Mesenchymal stem cell (in vitro differentiated cells and primary cell): ENCODE results near the gene AKAP6.
"Not testable (repeated sequence)": the region's sequence is repeated elsewhere in the genome, so short reads cannot be mapped to it uniquely, and the experiment has no call there.

Source experiments
- DNase-seq: peaks from one replicate; pipeline ENCODE4 v3.0.0-alpha.2; 2013
- H2AFZ ChIP-seq: one replicate; pipeline ENCODE4 v1.6.1; 2013; ENCODE audit warnings: low read depth, mild to moderate bottlenecking, control low read depth, inconsistent platforms, low read length, moderate library complexity
- H2AK5ac ChIP-seq: 2 replicates; pipeline ENCODE4 v1.6.1; 2013; ENCODE audit warnings: low read length, moderate library complexity, mild to moderate bottlenecking, inconsistent platforms; ENCODE audit not compliant: severe bottlenecking
- H2BK120ac ChIP-seq: one replicate; pipeline ENCODE4 v1.6.1; 2013; ENCODE audit warnings: low read depth, mild to moderate bottlenecking, inconsistent platforms, low read length, moderate library complexity
- H2BK12ac ChIP-seq, 2 experiments: one replicate each; pipeline ENCODE4 v1.6.1; 2013; ENCODE audit warnings: inconsistent platforms in 2 of 2, low read length in 2 of 2, mild to moderate bottlenecking in 2 of 2, moderate library complexity in 2 of 2, control low read depth in 1 of 2
- H2BK15ac ChIP-seq: one replicate; pipeline ENCODE4 v1.6.1; 2013; ENCODE audit warnings: mild to moderate bottlenecking, low read depth, inconsistent platforms; ENCODE audit not compliant: poor library complexity, severe bottlenecking
- H2BK5ac ChIP-seq: 2 replicates; pipeline ENCODE4 v1.6.1; 2013; ENCODE audit warnings: low read depth, mild to moderate bottlenecking, low read length, control low read depth, inconsistent platforms; ENCODE audit not compliant: poor library complexity, severe bottlenecking
- H3K14ac ChIP-seq, 2 experiments: one replicate each; pipeline ENCODE4 v1.6.1; 2013; ENCODE audit warnings: inconsistent platforms in 2 of 2, low read length in 2 of 2, control low read depth in 1 of 2, mild to moderate bottlenecking in 1 of 2, moderate library complexity in 1 of 2
- H3K18ac ChIP-seq, 2 experiments: one replicate each; pipeline ENCODE4 v1.6.1; 2013; ENCODE audit warnings: inconsistent platforms in 2 of 2, low read length in 2 of 2, control low read depth in 1 of 2, low read depth in 1 of 2, mild to moderate bottlenecking in 1 of 2
- H3K23ac ChIP-seq, 2 experiments: one replicate each; pipeline ENCODE4 v1.6.1; 2013; ENCODE audit warnings: inconsistent platforms in 2 of 2, low read length in 2 of 2, mild to moderate bottlenecking in 2 of 2, moderate library complexity in 2 of 2, control low read depth in 1 of 2
- H3K27ac ChIP-seq: 2 replicates; pipeline ENCODE4 v1.5.1; 2013; ENCODE audit warnings: mild to moderate bottlenecking, moderate library complexity, low read length, control low read depth, inconsistent platforms; ENCODE audit not compliant: poor library complexity, severe bottlenecking
- H3K27me3 ChIP-seq, 2 experiments: 2 replicates each; pipeline versions ENCODE4 v1.6.1 to v1.7.0; 2013; ENCODE audit warnings: low read length in 2 of 2, mild to moderate bottlenecking in 2 of 2, moderate library complexity in 2 of 2, control low read depth in 1 of 2, inconsistent platforms in 1 of 2; ENCODE audit not compliant: control insufficient read depth in 1 of 2, insufficient read depth in 1 of 2
- H3K36me3 ChIP-seq, 2 experiments: 2 replicates each; pipeline versions ENCODE4 v1.6.1 to v1.7.0; 2013; ENCODE audit warnings: low read length in 2 of 2, control low read depth in 1 of 2, inconsistent platforms in 1 of 2, low read depth in 1 of 2, mild to moderate bottlenecking in 1 of 2; ENCODE audit not compliant: insufficient read depth in 2 of 2, control insufficient read depth in 1 of 2
- H3K4ac ChIP-seq, 2 experiments: one replicate each; pipeline ENCODE4 v1.6.1; 2013; ENCODE audit warnings: inconsistent platforms in 2 of 2, low read length in 2 of 2, mild to moderate bottlenecking in 2 of 2, moderate library complexity in 2 of 2, control low read depth in 1 of 2, low read depth in 1 of 2
- H3K4me1 ChIP-seq: 2 replicates; pipeline ENCODE4 v1.6.1; 2013; ENCODE audit warnings: low read depth, low read length, control low read depth; ENCODE audit not compliant: control insufficient read depth, insufficient read depth
- H3K4me2 ChIP-seq: 2 replicates; pipeline ENCODE4 v1.6.1; 2013; ENCODE audit warnings: low read length, mild to moderate bottlenecking, inconsistent platforms; ENCODE audit not compliant: poor library complexity, severe bottlenecking
- H3K4me3 ChIP-seq, 2 experiments: 2 replicates each; pipeline versions ENCODE4 v1.5.1 to v1.7.0; 2013; ENCODE audit warnings: low read length in 2 of 2, mild to moderate bottlenecking in 2 of 2, control low read depth in 1 of 2, low read depth in 1 of 2; ENCODE audit not compliant: insufficient read depth in 1 of 2
- H3K79me1 ChIP-seq: replicated peaks from 2 replicates; pipeline ENCODE4 v1.6.1; 2013; ENCODE audit warnings: mild to moderate bottlenecking, control low read depth, low read length, inconsistent platforms; ENCODE audit not compliant: poor library complexity, severe bottlenecking
- H3K9ac ChIP-seq: 2 replicates; pipeline ENCODE4 v1.7.0; 2013; ENCODE audit warnings: mild to moderate bottlenecking, low read length, moderate library complexity
- H3K9me3 ChIP-seq: 2 replicates; pipeline ENCODE4 v1.7.0; 2013; ENCODE audit warnings: mild to moderate bottlenecking, low read length; ENCODE audit not compliant: control insufficient read depth
- H4K8ac ChIP-seq: one replicate; pipeline ENCODE4 v1.6.1; 2013; ENCODE audit warnings: inconsistent platforms, mild to moderate bottlenecking, low read length, moderate library complexity
- H4K91ac ChIP-seq: one replicate; pipeline ENCODE4 v1.6.1; 2013; ENCODE audit warnings: mild to moderate bottlenecking, low read length, inconsistent platforms
- WGBS: methylation state at CpG from one replicate; pipeline ENCODE4 v1.1.7; 2013; ENCODE audit warnings: mixed read lengths; 5-methylcytosine and 5-hydroxymethylcytosine counted together

AKAP6 gene

DNA sequence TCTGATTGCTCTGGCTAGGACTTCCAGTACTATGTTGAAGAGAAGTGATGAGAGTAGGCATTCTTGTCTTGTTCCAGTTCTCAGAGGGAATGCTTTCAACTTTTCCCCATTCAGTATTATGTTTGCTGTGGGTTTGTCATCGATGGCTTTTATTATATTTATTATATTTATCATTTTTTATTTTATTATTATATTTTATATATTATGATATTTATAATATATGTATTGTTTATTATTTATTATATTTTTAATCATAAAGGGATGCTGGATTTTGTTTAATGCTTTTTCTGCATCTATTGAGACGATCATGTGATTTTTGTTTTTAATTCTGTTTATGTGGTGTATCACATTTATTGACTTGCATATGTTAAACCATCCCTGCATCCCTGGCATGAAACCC lies 58.2 kb downstream of the AKAP6 start:
- not testable (repeated sequence) for H3K23ac ChIP-seq, H2AFZ ChIP-seq, H2BK15ac ChIP-seq, H3K4me3 ChIP-seq, H3K9ac ChIP-seq, H2BK5ac ChIP-seq, H3K4me2 ChIP-seq, H3K36me3 ChIP-seq, H3K4ac ChIP-seq, H2AK5ac ChIP-seq, H2BK120ac ChIP-seq, H3K27ac ChIP-seq, H3K79me1 ChIP-seq, H2BK12ac ChIP-seq, H3K4me1 ChIP-seq, H3K18ac ChIP-seq, H4K91ac ChIP-seq, H4K8ac ChIP-seq, H3K14ac ChIP-seq, DNase-seq
- peaks cover 24% of the 10 kb centered on the region for H3K9me3 ChIP-seq
- 100% methylated on average over 1 of the region's 2 CpGs for WGBS
- peaks cover 0 to 13% of the 10 kb centered on the region in 2 experiments for H3K27me3 ChIP-seq

DNA sequence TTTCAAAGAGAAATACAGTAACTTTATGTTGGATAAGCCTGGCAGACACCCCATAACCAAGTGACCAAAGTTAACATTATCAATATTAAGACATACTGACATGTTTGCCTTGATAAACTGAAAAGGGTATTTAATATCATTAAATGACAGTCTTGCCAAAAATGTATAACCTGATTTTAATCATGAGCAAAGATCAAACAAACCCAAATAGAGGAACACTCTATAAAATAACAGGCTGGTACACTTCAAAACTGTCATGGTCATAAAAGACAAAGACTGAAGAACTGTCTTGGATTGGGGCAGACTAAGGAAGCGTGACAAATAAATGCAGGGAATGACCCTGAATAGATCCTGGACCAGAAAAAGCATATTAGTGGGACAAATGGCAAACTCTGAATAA lies 64.0 kb downstream of the AKAP6 start:
- Histone ChIP-seq H2AFZ (no peak overlapping the region), H2BK12ac (no peak overlapping the region), H3K23ac (no peak overlapping the region), H3K18ac (no peak overlapping the region), H4K8ac (no peak overlapping the region), H3K4me3 (no peak overlapping the region), H3K4me1 (peaks cover 2% of the 10 kb centered on the region), H3K79me1 (no peaks in the 10 kb centered on the region), H3K9me3 (peaks cover 27% of the 10 kb centered on the region), H3K14ac (no peak overlapping the region), H4K91ac (no peak overlapping the region), H2BK5ac (no peak overlapping the region), H3K4me2 (no peak overlapping the region), H3K27ac (no peak overlapping the region), H2BK15ac (no peak overlapping the region), H2BK120ac (no peak overlapping the region), H3K9ac (no peak overlapping the region), H2AK5ac (no peak overlapping the region), H3K36me3 (no peaks in the 10 kb centered on the region), H3K27me3 (peaks cover 0 to 49% of the 10 kb centered on the region in 2 experiments), H3K4ac (no peak overlapping the region)
- no peak for DNase-seq
- WGBS = 89% methylated on average over 1 of the region's 1 CpG

DNA sequence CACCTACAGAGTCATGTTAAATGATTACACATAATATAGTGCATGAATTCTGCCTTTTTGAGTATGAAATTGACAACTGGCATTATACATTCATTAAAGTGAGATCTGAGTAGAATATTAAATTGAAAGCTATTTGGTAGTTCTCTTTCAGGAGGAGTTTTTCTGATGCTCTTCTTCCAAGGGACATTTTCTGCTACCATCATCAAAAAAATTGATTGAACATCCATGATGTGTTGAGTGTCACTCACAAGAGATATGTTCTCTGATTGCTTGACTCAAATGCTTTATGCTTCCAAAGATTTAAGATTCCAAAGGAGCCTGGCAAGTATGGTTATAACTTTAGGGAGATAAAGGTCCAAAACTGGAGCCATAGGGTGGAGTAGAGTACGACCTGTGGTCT lies 64.9 kb downstream of the AKAP6 start:
- H3K23ac ChIP-seq = no peak overlapping the region
- H3K27me3 ChIP-seq = peaks cover 0 to 49% of the 10 kb centered on the region in 2 experiments
- H3K18ac ChIP-seq = no peak overlapping the region
- H4K8ac ChIP-seq = no peak overlapping the region
- H2BK5ac ChIP-seq = no peak overlapping the region
- no peak overlapping the region for H3K4ac ChIP-seq
- no peak overlapping the region for H2AK5ac ChIP-seq
- H3K27ac ChIP-seq = no peak overlapping the region
- no peak for DNase-seq
- no peak overlapping the region for H4K91ac ChIP-seq
- H2BK120ac ChIP-seq = no peak overlapping the region
- no peak overlapping the region for H3K4me2 ChIP-seq
- H2AFZ ChIP-seq = no peak overlapping the region
- peaks cover 24% of the 10 kb centered on the region for H3K9me3 ChIP-seq
- no peak overlapping the region for H3K4me3 ChIP-seq
- no peak overlapping the region for H3K14ac ChIP-seq
- no peak overlapping the region for H2BK15ac ChIP-seq
- WGBS = 82% methylated on average over 1 of the region's 1 CpG
- H3K9ac ChIP-seq = no peak overlapping the region
- H3K79me1 ChIP-seq = no peaks in the 10 kb centered on the region
- H2BK12ac ChIP-seq = no peak overlapping the region
- H3K4me1 ChIP-seq = peaks cover 2% of the 10 kb centered on the region
- H3K36me3 ChIP-seq = no peaks in the 10 kb centered on the region

DNA sequence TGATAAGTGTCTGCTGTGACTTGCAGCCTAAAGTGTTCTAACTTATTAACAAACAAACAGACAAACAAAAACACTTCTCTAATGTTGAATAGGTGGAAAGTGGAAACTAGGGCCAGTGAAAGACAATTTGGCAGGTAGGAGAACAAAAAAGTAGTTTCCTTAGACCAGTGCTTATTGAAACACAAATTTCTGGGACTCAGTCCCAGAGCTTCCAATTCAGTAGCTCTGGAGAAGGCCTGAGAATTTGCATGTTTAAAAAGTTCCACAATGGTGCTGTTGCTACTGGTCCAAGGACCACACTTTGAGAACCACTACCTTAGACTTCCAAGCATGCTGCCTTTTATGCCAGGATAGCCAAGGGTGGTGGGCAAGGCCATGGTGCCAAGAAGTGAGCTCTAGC lies 67.8 kb downstream of the AKAP6 start:
- no peak overlapping the region for H2BK15ac ChIP-seq
- H2BK120ac ChIP-seq = no peak overlapping the region

More for the DNA sequence above, 67.8 kb downstream of the AKAP6 start:
- Histone ChIP-seq H2AFZ (no peak overlapping the region), H3K79me1 (no peaks in the 10 kb centered on the region), H3K4ac (no peak overlapping the region), H3K9ac (no peak overlapping the region), H3K36me3 (no peaks in the 10 kb centered on the region), H3K23ac (no peak overlapping the region), H3K14ac (no peak overlapping the region), H3K4me3 (no peak overlapping the region), H3K4me2 (no peak overlapping the region), H2BK12ac (peak overlapping the region in 1 of 2 experiments; percentile 43), H3K27me3 (peaks cover 0 to 36% of the 10 kb centered on the region in 2 experiments), H3K4me1 (peaks cover 2% of the 10 kb centered on the region), H3K27ac (no peak overlapping the region), H4K91ac (no peak overlapping the region), H2AK5ac (no peak overlapping the region), H4K8ac (no peak overlapping the region), H3K18ac (peak overlapping the region in 1 of 2 experiments; percentile 59), H2BK5ac (no peak overlapping the region), H3K9me3 (peaks cover 7% of the 10 kb centered on the region)
- DNase-seq = no peak
